Measurements from ENCODE around the gene UBE2D1. TPM values are rescaled to one million over a fixed set of nuclear protein-coding genes. Genes with fewer than 3 reads are reported as not detected.

UBE2D1 gene
- total RNA-seq, 2 donors from 2014 or later = 6.8 to 17.4 TPM

GRCh38 chr10:58384999-58385783 is 50.4 kb downstream of the UBE2D1 start, which contains the start of gene TFAM:
TSS of gene TFAM (plus strand) at chr10:58385410. CDS start at chr10:58385548, 138 bp downstream.
- ATAC-seq (ENCODE audit: insufficient number of reproducible peaks, low FRiP score, low read depth) = peak; percentile 91
- Histone ChIP-seq H3K9me3 (no peaks in the 10 kb centered on the region), H3K4me3 (peak within 1 kb of the TSS; percentile 89), H3K4me1 (ENCODE audit: control insufficient read depth in 1 of 2, low read depth in 2 of 2) (peaks cover 8 to 26% of the 10 kb centered on the region in 2 donors), H3K36me3 (peaks cover 18% of the 10 kb centered on the region), H3K27ac (peak within 1 kb of the TSS; percentile 90 to 92), H3K27me3 (replicated peaks; ENCODE audit: insufficient read depth) (no peaks in the 10 kb centered on the region)
- peak; percentile 28 for TF ChIP-seq CTCF (IDR thresholded peaks at IDR 0.05)
- DNase-seq (ENCODE audit: low spot score) = peak; percentile 82

- no peaks in the 10 kb centered on the region for H3K9me3 ChIP-seq
- H3K4me1 ChIP-seq (ENCODE audit: control insufficient read depth in 1 of 2, low read depth in 2 of 2) = peaks cover 8 to 26% of the 10 kb centered on the region in 2 donors
- DNase-seq (ENCODE audit: low spot score) = no peak
- ATAC-seq (ENCODE audit: insufficient number of reproducible peaks, low FRiP score, low read depth) = no peak
- TF ChIP-seq CTCF (IDR thresholded peaks at IDR 0.05) = no peak
- H3K4me3 ChIP-seq = peak overlapping the region; percentile 89
- peak overlapping the region; percentile 90 to 92 for H3K27ac ChIP-seq
- peaks cover 18% of the 10 kb centered on the region for H3K36me3 ChIP-seq
- H3K27me3 ChIP-seq (replicated peaks; ENCODE audit: insufficient read depth) = no peaks in the 10 kb centered on the region
These were observed 50.9 kb downstream of the UBE2D1 start for GRCh38 chr10:58385784-58386112.

- TF ChIP-seq CTCF (IDR thresholded peaks at IDR 0.05) = no peak
- no peak for DNase-seq (ENCODE audit: low spot score)
- ATAC-seq (ENCODE audit: insufficient number of reproducible peaks, low FRiP score, low read depth) = no peak
- no peaks in the 10 kb centered on the region for H3K27me3 ChIP-seq (replicated peaks; ENCODE audit: insufficient read depth)
- no peak overlapping the region for H3K27ac ChIP-seq
- peaks cover 27% of the 10 kb centered on the region for H3K36me3 ChIP-seq
- H3K4me1 ChIP-seq (ENCODE audit: control insufficient read depth in 1 of 2, low read depth in 2 of 2) = peaks cover 8 to 24% of the 10 kb centered on the region in 2 donors
- H3K9me3 ChIP-seq = no peaks in the 10 kb centered on the region
- no peak overlapping the region for H3K4me3 ChIP-seq
These were observed 54.2 kb downstream of the UBE2D1 start for GRCh38 chr10:58389024-58389423.

- TF ChIP-seq CTCF (IDR thresholded peaks at IDR 0.05) = no peak
- Histone ChIP-seq H3K36me3 (peaks cover 30% of the 10 kb centered on the region), H3K4me3 (no peak overlapping the region), H3K9me3 (no peaks in the 10 kb centered on the region), H3K27ac (no peak overlapping the region), H3K4me1 (ENCODE audit: control insufficient read depth in 1 of 2, low read depth in 2 of 2) (no peaks in the 10 kb centered on the region), H3K27me3 (replicated peaks; ENCODE audit: insufficient read depth) (no peaks in the 10 kb centered on the region)
- DNase-seq (ENCODE audit: low spot score) (no peak), ATAC-seq (ENCODE audit: insufficient number of reproducible peaks, low FRiP score, low read depth) (no peak)
These were observed 58.5 kb downstream of the UBE2D1 start for GRCh38 chr10:58393317-58393716.

- Histone ChIP-seq H3K9me3 (no peaks in the 10 kb centered on the region), H3K4me1 (ENCODE audit: control insufficient read depth in 1 of 2, low read depth in 2 of 2) (no peaks in the 10 kb centered on the region), H3K4me3 (no peak overlapping the region), H3K27ac (no peak overlapping the region), H3K27me3 (replicated peaks; ENCODE audit: insufficient read depth) (no peaks in the 10 kb centered on the region), H3K36me3 (peaks cover 20% of the 10 kb centered on the region)
- DNase-seq (ENCODE audit: low spot score) = no peak
- TF ChIP-seq CTCF (IDR thresholded peaks at IDR 0.05) = no peak
- no peak for ATAC-seq (ENCODE audit: insufficient number of reproducible peaks, low FRiP score, low read depth)
These were observed 59.7 kb downstream of the UBE2D1 start for GRCh38 chr10:58394471-58394870.

All from thoracic aorta (tissue), 2 donors.